Ishikawa (cell line): ENCODE results near the gene TSPAN13.

ENCODE experiments used
- CEBPB ChIP-seq: IDR thresholded peaks from 2 replicates; pipeline ENCODE4 v1.6.1; 2012
- CREB1 ChIP-seq: IDR thresholded peaks from 2 replicates; pipeline ENCODE4 v1.6.1; 2012; ENCODE audit warnings: low read depth
- EGR1 ChIP-seq: IDR thresholded peaks from 2 replicates; pipeline ENCODE4 v1.6.1; 2012
- EP300 ChIP-seq: IDR thresholded peaks from 2 replicates; pipeline ENCODE4 v1.6.1; 2012; ENCODE audit warnings: borderline replicate concordance
- FOXM1 ChIP-seq: IDR thresholded peaks from 2 replicates; pipeline ENCODE4 v1.6.1; 2012; ENCODE audit warnings: low read depth, borderline replicate concordance
- NFIC ChIP-seq: IDR thresholded peaks from 2 replicates; pipeline ENCODE4 v1.6.1; 2012
- RAD21 ChIP-seq: IDR thresholded peaks from 2 replicates; pipeline ENCODE4 v1.6.1; 2012; ENCODE audit warnings: low read depth
- TAF1 ChIP-seq: IDR thresholded peaks from 2 replicates; pipeline ENCODE4 v1.6.1; 2012; ENCODE audit warnings: low read depth, mild to moderate bottlenecking
- TCF12 ChIP-seq: IDR thresholded peaks from 2 replicates; pipeline ENCODE4 v1.6.1; 2012; ENCODE audit warnings: low read depth
- TEAD4 ChIP-seq: IDR thresholded peaks from 2 replicates; pipeline ENCODE4 v1.6.1; 2012
- YY1 ChIP-seq: IDR thresholded peaks from 2 replicates; pipeline ENCODE4 v1.6.1; 2012; ENCODE audit warnings: low read depth
- ZBTB7A ChIP-seq: IDR thresholded peaks from 2 replicates; pipeline ENCODE4 v1.6.1; 2012; ENCODE audit warnings: low read depth
- TF ChIP-seq, protein P1 (sequence below): IDR thresholded peaks from 2 replicates; pipeline ENCODE4 v1.6.1; 2012
- TF ChIP-seq, protein P2 (sequence below): IDR thresholded peaks from 2 replicates; pipeline ENCODE4 v1.6.1; 2012; ENCODE audit warnings: low read depth, mild to moderate bottlenecking
- TF ChIP-seq, protein P3 (sequence below): IDR thresholded peaks from 2 replicates; pipeline ENCODE4 v1.6.1; 2012

Gene TSPAN13

DNA sequence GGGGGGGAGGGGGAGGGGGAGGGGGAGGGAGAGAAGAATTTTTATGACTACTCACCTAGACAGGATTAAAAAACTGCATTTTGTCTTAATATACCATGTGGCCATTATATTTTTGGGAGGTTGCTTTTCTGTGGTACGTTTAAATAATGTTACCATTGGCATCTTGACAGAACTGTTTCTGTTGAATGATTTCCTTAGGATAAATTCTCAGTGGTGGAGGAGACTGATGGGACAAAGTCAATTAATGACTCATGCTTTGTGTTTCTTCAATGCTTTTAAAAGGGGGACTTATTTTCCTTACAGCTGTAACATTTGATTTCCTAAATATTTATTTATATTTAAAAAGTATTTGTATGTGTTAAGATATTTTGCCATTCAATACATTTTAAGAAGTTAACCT is 37.5 kb downstream of the TSPAN13 start:
- TF ChIP-seq, protein P1, sequence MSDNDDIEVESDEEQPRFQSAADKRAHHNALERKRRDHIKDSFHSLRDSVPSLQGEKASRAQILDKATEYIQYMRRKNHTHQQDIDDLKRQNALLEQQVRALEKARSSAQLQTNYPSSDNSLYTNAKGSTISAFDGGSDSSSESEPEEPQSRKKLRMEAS, result no peak
- TF ChIP-seq TCF12, result no peak
- no peak for TF ChIP-seq CEBPB
- TF ChIP-seq, protein P2, sequence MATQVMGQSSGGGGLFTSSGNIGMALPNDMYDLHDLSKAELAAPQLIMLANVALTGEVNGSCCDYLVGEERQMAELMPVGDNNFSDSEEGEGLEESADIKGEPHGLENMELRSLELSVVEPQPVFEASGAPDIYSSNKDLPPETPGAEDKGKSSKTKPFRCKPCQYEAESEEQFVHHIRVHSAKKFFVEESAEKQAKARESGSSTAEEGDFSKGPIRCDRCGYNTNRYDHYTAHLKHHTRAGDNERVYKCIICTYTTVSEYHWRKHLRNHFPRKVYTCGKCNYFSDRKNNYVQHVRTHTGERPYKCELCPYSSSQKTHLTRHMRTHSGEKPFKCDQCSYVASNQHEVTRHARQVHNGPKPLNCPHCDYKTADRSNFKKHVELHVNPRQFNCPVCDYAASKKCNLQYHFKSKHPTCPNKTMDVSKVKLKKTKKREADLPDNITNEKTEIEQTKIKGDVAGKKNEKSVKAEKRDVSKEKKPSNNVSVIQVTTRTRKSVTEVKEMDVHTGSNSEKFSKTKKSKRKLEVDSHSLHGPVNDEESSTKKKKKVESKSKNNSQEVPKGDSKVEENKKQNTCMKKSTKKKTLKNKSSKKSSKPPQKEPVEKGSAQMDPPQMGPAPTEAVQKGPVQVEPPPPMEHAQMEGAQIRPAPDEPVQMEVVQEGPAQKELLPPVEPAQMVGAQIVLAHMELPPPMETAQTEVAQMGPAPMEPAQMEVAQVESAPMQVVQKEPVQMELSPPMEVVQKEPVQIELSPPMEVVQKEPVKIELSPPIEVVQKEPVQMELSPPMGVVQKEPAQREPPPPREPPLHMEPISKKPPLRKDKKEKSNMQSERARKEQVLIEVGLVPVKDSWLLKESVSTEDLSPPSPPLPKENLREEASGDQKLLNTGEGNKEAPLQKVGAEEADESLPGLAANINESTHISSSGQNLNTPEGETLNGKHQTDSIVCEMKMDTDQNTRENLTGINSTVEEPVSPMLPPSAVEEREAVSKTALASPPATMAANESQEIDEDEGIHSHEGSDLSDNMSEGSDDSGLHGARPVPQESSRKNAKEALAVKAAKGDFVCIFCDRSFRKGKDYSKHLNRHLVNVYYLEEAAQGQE, result no peak
- no peak for TF ChIP-seq TEAD4
- TF ChIP-seq RAD21, result no peak
- TF ChIP-seq, protein P3, sequence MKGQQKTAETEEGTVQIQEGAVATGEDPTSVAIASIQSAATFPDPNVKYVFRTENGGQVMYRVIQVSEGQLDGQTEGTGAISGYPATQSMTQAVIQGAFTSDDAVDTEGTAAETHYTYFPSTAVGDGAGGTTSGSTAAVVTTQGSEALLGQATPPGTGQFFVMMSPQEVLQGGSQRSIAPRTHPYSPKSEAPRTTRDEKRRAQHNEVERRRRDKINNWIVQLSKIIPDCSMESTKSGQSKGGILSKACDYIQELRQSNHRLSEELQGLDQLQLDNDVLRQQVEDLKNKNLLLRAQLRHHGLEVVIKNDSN, result no peak
- no peak for TF ChIP-seq CREB1
- TF ChIP-seq YY1, result no peak
- no peak for TF ChIP-seq NFIC
- no peak for TF ChIP-seq TAF1
- no peak for TF ChIP-seq EP300
- TF ChIP-seq FOXM1, result no peak
- no peak for TF ChIP-seq EGR1
- no peak for TF ChIP-seq ZBTB7A

DNA sequence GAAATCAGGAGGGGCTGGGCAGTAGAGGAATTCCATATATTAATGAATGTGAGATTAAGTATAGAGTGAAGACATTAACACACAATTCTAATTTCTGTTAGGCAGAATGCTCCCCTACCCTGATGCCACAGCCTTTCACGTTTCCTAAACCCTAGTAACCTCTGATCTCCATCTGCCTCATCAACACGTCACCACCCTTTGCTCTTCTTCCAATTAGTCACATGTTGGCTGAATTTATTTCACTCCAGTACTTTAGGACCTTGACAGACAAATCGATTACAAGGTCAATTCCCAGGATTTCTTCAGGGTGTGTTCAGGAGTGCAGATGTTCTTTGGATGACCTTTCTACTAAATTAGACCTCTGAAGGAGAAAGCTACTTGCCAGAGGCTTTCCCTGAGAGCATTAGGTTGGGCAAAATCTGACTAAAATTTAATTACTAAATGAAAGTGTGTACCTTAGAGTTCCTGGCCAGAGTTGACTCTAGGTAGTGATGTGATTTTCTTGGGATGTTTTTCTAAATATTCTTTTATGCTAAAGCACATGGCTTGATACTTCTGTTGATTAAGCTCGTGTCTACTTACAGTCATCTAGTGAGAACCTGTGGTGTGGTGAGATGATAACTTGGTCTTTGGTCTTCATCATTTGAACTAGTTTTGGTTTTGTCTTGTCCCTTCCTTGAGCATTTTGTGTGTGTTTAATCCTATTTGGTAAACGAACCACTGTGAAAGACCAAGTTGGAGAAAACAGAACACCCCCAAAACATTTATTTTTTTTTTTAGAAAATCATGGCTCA is 38.5 kb downstream of the TSPAN13 start:
- TF ChIP-seq CREB1, result no peak
- TF ChIP-seq YY1, result no peak

GRCh38 chr7:16794986-16795385 is 41.4 kb downstream of the TSPAN13 start:
- TF ChIP-seq, protein P2, result no peak
- TF ChIP-seq FOXM1 (no peak), TAF1 (no peak), TCF12 (no peak), CREB1 (no peak), EP300 (no peak), YY1 (no peak), RAD21 (no peak), CEBPB (no peak), TEAD4 (no peak), NFIC (no peak), ZBTB7A (no peak), EGR1 (no peak)
- TF ChIP-seq, protein P3, result no peak
- TF ChIP-seq, protein P1, result no peak

GRCh38 chr7:16795624-16796023 is 42.1 kb downstream of the TSPAN13 start:
- TF ChIP-seq NFIC (no peak), TCF12 (no peak), TEAD4 (no peak), CREB1 (no peak), YY1 (no peak), ZBTB7A (no peak), EGR1 (no peak), TAF1 (no peak), RAD21 (no peak), CEBPB (no peak), EP300 (no peak), FOXM1 (no peak)
- TF ChIP-seq, protein P3, result no peak
- TF ChIP-seq, protein P2, result no peak
- TF ChIP-seq, protein P1, result no peak
